GM23338 (cell line): ENCODE results near the gene GMPPA. TPM values are rescaled to one million over a fixed set of nuclear protein-coding genes. Genes with fewer than 3 reads are reported as not detected.

Experiments used
- ATAC-seq: fragments of 200-7000 bp; cut with Tn5 transposase; 3 replicates; pipeline ENCODE4 v1.9.1; 2020
- DNase-seq: peaks from one replicate; pipeline ENCODE4 v3.0.0-alpha.2; 2015; ENCODE audit warnings: low spot score
- H2AFZ ChIP-seq: fragments of 200-600 bp; sonication (generic); 2 replicates; pipeline ENCODE4 v1.8.0; 2016; ENCODE audit warnings: antibody characterized with exemption, mild to moderate bottlenecking, moderate library complexity
- H3F3A ChIP-seq: fragments of 200-600 bp; sonication (generic); replicated peaks from 2 replicates; pipeline ENCODE4 v1.8.0; 2017; ENCODE audit warnings: antibody characterized with exemption, mixed run types, low read depth
- H3K27ac ChIP-seq: fragments of 200-600 bp; sonication (generic); 2 replicates; pipeline ENCODE4 v1.6.1; 2016; ENCODE audit warnings: low read depth
- H3K27me3 ChIP-seq: fragments of 200-600 bp; sonication (generic); 2 replicates; pipeline ENCODE4 v1.8.0; 2016; ENCODE audit warnings: mild to moderate bottlenecking, mixed run types, moderate library complexity; ENCODE audit not compliant: insufficient read depth
- H3K36me3 ChIP-seq: fragments of 200-600 bp; sonication (generic); 2 replicates; pipeline ENCODE4 v1.8.0; 2016; ENCODE audit warnings: mild to moderate bottlenecking; ENCODE audit not compliant: insufficient read depth
- H3K4me1 ChIP-seq: fragments of 200-600 bp; sonication (generic); 2 replicates; pipeline ENCODE4 v1.8.0; 2016; ENCODE audit warnings: mild to moderate bottlenecking, moderate library complexity; ENCODE audit not compliant: insufficient read depth
- H3K4me2 ChIP-seq: fragments of 200-600 bp; sonication (generic); 2 replicates; pipeline ENCODE4 v1.7.1; 2017; ENCODE audit warnings: mixed run types
- H3K4me3 ChIP-seq: fragments of 200-600 bp; sonication (generic); 2 replicates; pipeline ENCODE4 v1.6.1; 2016; ENCODE audit warnings: mixed run types
- H3K79me2 ChIP-seq: fragments of 200-600 bp; sonication (generic); replicated peaks from 2 replicates; pipeline ENCODE4 v1.8.0; 2017; ENCODE audit warnings: mild to moderate bottlenecking; ENCODE audit not compliant: insufficient read depth
- H3K9me2 ChIP-seq: fragments of 200-600 bp; sonication (generic); 2 replicates; pipeline ENCODE4 v1.8.0; 2017; ENCODE audit not compliant: insufficient read depth
- H4K20me1 ChIP-seq: fragments of 200-600 bp; sonication (generic); replicated peaks from 2 replicates; pipeline ENCODE4 v1.8.0; 2017; ENCODE audit warnings: mild to moderate bottlenecking; ENCODE audit not compliant: insufficient read depth
- H3K27ac Mint-ChIP-seq: 2 replicates; pipeline ENCODE4 v1.8.0; 2020; ENCODE audit warnings: inconsistent platforms, mild to moderate bottlenecking, moderate library complexity, mixed read lengths
- H3K27me3 Mint-ChIP-seq: 3 replicates; pipeline ENCODE4 v1.8.0; 2022; ENCODE audit warnings: low read depth, mild to moderate bottlenecking, moderate library complexity, mixed read lengths, inconsistent platforms; ENCODE audit not compliant: insufficient read depth, poor library complexity
- H3K36me3 Mint-ChIP-seq: 3 replicates; pipeline ENCODE4 v1.8.0; 2021; ENCODE audit warnings: low read depth, mild to moderate bottlenecking, inconsistent platforms, moderate library complexity, mixed read lengths
- H3K4me1 Mint-ChIP-seq: 3 replicates; pipeline ENCODE4 v1.8.0; 2020; ENCODE audit warnings: mild to moderate bottlenecking, inconsistent platforms, mixed read lengths
- H3K4me3 Mint-ChIP-seq: 3 replicates; pipeline ENCODE4 v1.8.0; 2021; ENCODE audit warnings: moderate library complexity, mild to moderate bottlenecking, inconsistent platforms, mixed read lengths
- H3K9me3 Mint-ChIP-seq: 3 replicates; pipeline ENCODE4 v1.8.0; 2020; ENCODE audit warnings: moderate library complexity, mild to moderate bottlenecking, inconsistent platforms, mixed read lengths
- CREB1 ChIP-seq: fragments of 250-450 bp; sonication (Bioruptor Pico); IDR thresholded peaks from 2 replicates; pipeline ENCODE4 v1.5.0; 2020; ENCODE audit warnings: low read depth, mild to moderate bottlenecking, moderate library complexity
- EZH2 ChIP-seq: fragments of 200-600 bp; sonication (generic); IDR thresholded peaks from one replicate; pipeline ENCODE4 v1.8.0; 2017; ENCODE audit warnings: antibody characterized with exemption, mild to moderate bottlenecking, low read depth; ENCODE audit not compliant: unreplicated experiment
- EZH2phosphoT487 ChIP-seq: fragments of 200-600 bp; sonication (generic); IDR thresholded peaks from one replicate; pipeline ENCODE4 v1.8.1; 2018; ENCODE audit warnings: antibody characterized with exemption; ENCODE audit not compliant: unreplicated experiment
- JUNB ChIP-seq: IDR thresholded peaks from one replicate; pipeline ENCODE4 v1.6.1; 2016; ENCODE audit warnings: antibody characterized with exemption; ENCODE audit not compliant: unreplicated experiment
- NANOG ChIP-seq: IDR thresholded peaks from 2 replicates; pipeline ENCODE4 v1.6.1; 2016; ENCODE audit warnings: antibody characterized with exemption, borderline replicate concordance
- POLR2AphosphoS5 ChIP-seq: IDR thresholded peaks from 2 replicates; pipeline ENCODE4 v1.6.1; 2016; ENCODE audit warnings: antibody characterized with exemption, low read depth
- REST ChIP-seq: IDR thresholded peaks from one replicate; pipeline ENCODE4 v1.6.1; 2018; ENCODE audit warnings: antibody characterized with exemption; ENCODE audit not compliant: unreplicated experiment
- ZNF114 ChIP-seq: fragments of 250-450 bp; sonication (Bioruptor Pico); IDR thresholded peaks from 2 replicates; pipeline ENCODE4 v1.5.0; 2020; ENCODE audit warnings: mild to moderate bottlenecking, moderate library complexity
- ZNF331 ChIP-seq: fragments of 250-450 bp; sonication (Bioruptor Pico); IDR thresholded peaks from 2 replicates; pipeline ENCODE4 v1.5.0; 2020; ENCODE audit warnings: low read depth, mild to moderate bottlenecking, moderate library complexity
- polyA plus RNA-seq: library from polyadenylated mRNA; unstranded; fragments of >200 nt; fragmentation: Nextera tagmentation; extraction: Ambion mirVana; gene quantifications from 2 replicates; pipeline ENCODE4 v1.2.1, GENCODE V29; 2016
- total RNA-seq: library from RNA; depleted of rRNA; stranded (reverse); fragments of >200 nt; shearing (Covaris generic); gene quantifications from 2 replicates; pipeline ENCODE4 v1.2.3, GENCODE V29; 2014
- TF ChIP-seq, protein P1 (sequence below): IDR thresholded peaks from 2 replicates; pipeline ENCODE4 v1.6.1; 2016; ENCODE audit warnings: antibody characterized with exemption

GMPPA gene
- total and polyA plus RNA-seq, 2 experiments from 2014 or later: 27.0 to 33.8 TPM

DNA sequence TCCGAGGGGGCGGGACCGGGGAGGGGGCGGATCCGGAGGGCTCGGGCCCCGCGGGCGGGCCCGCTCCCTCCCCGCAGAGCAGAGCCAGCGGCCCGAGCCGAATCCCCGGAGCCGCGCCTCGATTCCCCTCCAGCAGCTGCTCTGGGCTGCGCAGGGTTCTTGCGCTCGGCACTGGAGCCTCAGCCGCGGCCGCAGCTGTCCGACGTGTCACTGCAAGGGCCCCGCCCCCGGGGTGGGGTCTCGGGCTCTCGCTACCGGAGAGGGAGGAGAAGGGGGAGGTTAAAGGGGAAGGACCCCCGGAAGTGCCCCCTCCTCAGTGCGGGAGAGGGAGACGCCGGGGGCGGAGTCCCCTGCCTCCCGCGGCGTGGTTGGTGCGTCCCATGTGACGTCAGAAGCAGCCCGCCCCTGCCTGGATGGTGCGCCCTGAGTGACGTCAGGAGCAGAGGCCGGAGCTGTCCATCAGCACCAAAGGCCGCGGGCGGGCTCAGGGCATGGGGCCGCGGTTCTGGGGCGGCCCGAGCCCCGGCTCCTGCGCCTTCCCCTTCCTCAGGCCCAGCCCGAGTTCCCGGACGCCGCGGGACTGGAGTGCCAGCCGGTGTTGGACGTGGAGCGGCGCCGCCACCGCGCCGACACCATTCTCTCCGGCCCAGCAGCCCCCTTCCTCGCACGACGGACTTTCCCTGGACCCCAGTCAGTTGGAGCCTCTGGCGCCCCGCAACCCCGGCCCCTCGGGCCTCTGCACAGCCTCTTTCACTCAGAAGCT, 45.1 kb downstream of the GMPPA start, which contains the start of the genes CHPF and TMEM198:
TSS of gene CHPF (minus strand) at position 214 of the 763 bp plus-strand sequence. CDS start 271 bp downstream, outside the sequence.
TSS of gene TMEM198 (plus strand) at position 433 of the 763 bp plus-strand sequence. CDS start 700 bp downstream, outside the sequence.
- H3K27ac Mint-ChIP-seq: peak within 1 kb of the TSS; percentile 74
- H3K9me3 Mint-ChIP-seq: no peaks in the 10 kb centered on the region; the same call in 2 of the 3 replicates
- TF ChIP-seq EZH2phosphoT487: no peak
- TF ChIP-seq ZNF114 (CRISPR knock-in tag): no peak
- no peak for TF ChIP-seq EZH2
- no peak for TF ChIP-seq NANOG
- TF ChIP-seq ZNF331 (CRISPR knock-in tag): no peak
- peak; percentile 92 for TF ChIP-seq REST
- TF ChIP-seq, protein P1, sequence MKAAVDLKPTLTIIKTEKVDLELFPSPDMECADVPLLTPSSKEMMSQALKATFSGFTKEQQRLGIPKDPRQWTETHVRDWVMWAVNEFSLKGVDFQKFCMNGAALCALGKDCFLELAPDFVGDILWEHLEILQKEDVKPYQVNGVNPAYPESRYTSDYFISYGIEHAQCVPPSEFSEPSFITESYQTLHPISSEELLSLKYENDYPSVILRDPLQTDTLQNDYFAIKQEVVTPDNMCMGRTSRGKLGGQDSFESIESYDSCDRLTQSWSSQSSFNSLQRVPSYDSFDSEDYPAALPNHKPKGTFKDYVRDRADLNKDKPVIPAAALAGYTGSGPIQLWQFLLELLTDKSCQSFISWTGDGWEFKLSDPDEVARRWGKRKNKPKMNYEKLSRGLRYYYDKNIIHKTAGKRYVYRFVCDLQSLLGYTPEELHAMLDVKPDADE: 0 out of 2 replicates have a peak, but pooled peaks have one; percentile 20
- TF ChIP-seq JUNB: no peak
- TF ChIP-seq CREB1 (CRISPR knock-in tag): peak; percentile 99
- peak; percentile 85 for TF ChIP-seq POLR2AphosphoS5
- peaks cover 22% of the 10 kb centered on the region for H3K4me1 Mint-ChIP-seq
- peaks cover 9% of the 10 kb centered on the region; the same call in 1 of the 2 replicates for H3K27me3 ChIP-seq
- H3K36me3 Mint-ChIP-seq: peaks cover 45% of the 10 kb centered on the region
- H3K4me3 Mint-ChIP-seq: peak within 1 kb of the TSS; percentile 93
- peaks cover 15% of the 10 kb centered on the region for H3F3A ChIP-seq
- ATAC-seq: peak; percentile 72
- peak within 1 kb of the TSS; percentile 90 for H2AFZ ChIP-seq
- peaks cover 20% of the 10 kb centered on the region for H4K20me1 ChIP-seq
- H3K36me3 ChIP-seq: peaks cover 9% of the 10 kb centered on the region
- peak; percentile 99 for DNase-seq
- H3K4me2 ChIP-seq: peak within 1 kb of the TSS; percentile 99
- peaks cover 9% of the 10 kb centered on the region for H3K4me1 ChIP-seq
- H3K79me2 ChIP-seq: peaks cover 14% of the 10 kb centered on the region
- peak within 1 kb of the TSS; percentile 96 for H3K4me3 ChIP-seq
- H3K27ac ChIP-seq: peak within 1 kb of the TSS; percentile 59; the same call in 1 of the 2 replicates
- H3K27me3 Mint-ChIP-seq: peaks cover 28% of the 10 kb centered on the region
- no peaks in the 10 kb centered on the region for H3K9me2 ChIP-seq
